ENCODE data around the gene SPPL2C. TPM values are rescaled to one million over a fixed set of nuclear protein-coding genes. Genes with fewer than 3 reads are reported as not detected.

The SPPL2C gene
- total RNA-seq, 1 experiment from 2014 or later, result not detected

DNA sequence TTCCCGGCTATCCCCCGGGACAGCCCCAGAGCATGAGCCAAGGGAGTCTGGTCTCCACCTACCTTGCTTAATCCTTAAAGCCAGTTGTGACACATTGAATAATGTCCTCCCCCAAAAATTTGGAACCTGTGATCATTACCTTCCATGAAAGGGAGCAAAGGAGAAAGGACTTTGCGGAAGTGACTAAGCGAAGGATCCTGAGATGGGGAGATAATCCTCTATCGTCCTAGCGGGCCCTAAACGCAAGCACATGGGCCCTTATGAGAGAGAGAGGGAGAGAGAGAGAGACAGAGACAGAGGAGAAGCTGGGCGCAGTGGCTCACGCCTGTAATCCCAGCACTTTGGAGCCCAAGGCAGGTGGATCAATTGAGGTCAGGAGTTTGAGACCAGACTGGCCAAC is 9.5 kb downstream of the SPPL2C start:
- H3K27me3 ChIP-seq (ENCODE audit: insufficient read depth, low read length), result peaks cover 3% of the 10 kb centered on the region
- no peak overlapping the region for H4K5ac ChIP-seq (ENCODE audit: insufficient read length, low read depth, low read length)
- no peak overlapping the region for H4K91ac ChIP-seq (ENCODE audit: insufficient read length, low read depth, low read length)
- H3T11ph ChIP-seq (ENCODE audit: low read length), result no peak overlapping the region
- H3K4me1 ChIP-seq (ENCODE audit: insufficient read depth, low read length), result no peaks in the 10 kb centered on the region
- H4K8ac ChIP-seq (replicated peaks; ENCODE audit: insufficient read length, low read depth, low read length), result no peak overlapping the region
- no peak overlapping the region for H2AK5ac ChIP-seq (ENCODE audit: insufficient read length, low read length)
- H3K79me2 ChIP-seq (ENCODE audit: insufficient read depth, low read length), result no peaks in the 10 kb centered on the region
- H3K23ac ChIP-seq (ENCODE audit: insufficient read length, low read depth, low read length), result no peak overlapping the region
- no peak overlapping the region for H3K4ac ChIP-seq (ENCODE audit: low read depth, low read length)
- H3K9me3 ChIP-seq (ENCODE audit: control insufficient read depth, low read depth, low read length), result no peaks in the 10 kb centered on the region
- H2BK12ac ChIP-seq (ENCODE audit: insufficient read length, low read depth, low read length), result no peak overlapping the region
- H3K14ac ChIP-seq (ENCODE audit: insufficient read depth, low read length), result no peak overlapping the region; the same call in 1 of the 2 replicates
- no peak overlapping the region for H2BK5ac ChIP-seq (ENCODE audit: insufficient read length, low read length)
- H3K79me1 ChIP-seq (ENCODE audit: insufficient read depth, low read depth, low read length, poor library complexity, severe bottlenecking), result no peaks in the 10 kb centered on the region
- Mint-ChIP-seq H3K36me3 (ENCODE audit: insufficient read depth in 1 of 3, low read depth in 3 of 3) (no peaks in the 10 kb centered on the region), H3K27ac (no peak overlapping the region), H3K27me3 (ENCODE audit: low read depth) (peaks cover 28% of the 10 kb centered on the region), H3K9me3 (0 out of 5 replicates have a peak, but pooled peaks cover 0 to 3% of the 10 kb centered on the region in 2 experiments), H3K4me3 (no peak overlapping the region; a peak in 1 of 5 replicates), H3K4me1 (peaks cover 0 to 10% of the 10 kb centered on the region in 2 experiments; a peak in 3 of 4 replicates)
- no peak overlapping the region for H2AFZ ChIP-seq (ENCODE audit: low read length)
- no peak overlapping the region for H2BK20ac ChIP-seq (ENCODE audit: low read depth, low read length, poor library complexity, severe bottlenecking)
- H2BK120ac ChIP-seq (ENCODE audit: low read depth, low read length, poor library complexity, severe bottlenecking), result no peak overlapping the region
- no peak overlapping the region for H3K9ac ChIP-seq (ENCODE audit: extremely low read depth, insufficient read length, low read length)
- no CpG with 5 or more reads among the region's 9 CpGs for WGBS (ENCODE audit: extremely low coverage, insufficient read length, low lambda C conversion rate)
- DNase-seq, result no peak
- TF ChIP-seq, protein P1, sequence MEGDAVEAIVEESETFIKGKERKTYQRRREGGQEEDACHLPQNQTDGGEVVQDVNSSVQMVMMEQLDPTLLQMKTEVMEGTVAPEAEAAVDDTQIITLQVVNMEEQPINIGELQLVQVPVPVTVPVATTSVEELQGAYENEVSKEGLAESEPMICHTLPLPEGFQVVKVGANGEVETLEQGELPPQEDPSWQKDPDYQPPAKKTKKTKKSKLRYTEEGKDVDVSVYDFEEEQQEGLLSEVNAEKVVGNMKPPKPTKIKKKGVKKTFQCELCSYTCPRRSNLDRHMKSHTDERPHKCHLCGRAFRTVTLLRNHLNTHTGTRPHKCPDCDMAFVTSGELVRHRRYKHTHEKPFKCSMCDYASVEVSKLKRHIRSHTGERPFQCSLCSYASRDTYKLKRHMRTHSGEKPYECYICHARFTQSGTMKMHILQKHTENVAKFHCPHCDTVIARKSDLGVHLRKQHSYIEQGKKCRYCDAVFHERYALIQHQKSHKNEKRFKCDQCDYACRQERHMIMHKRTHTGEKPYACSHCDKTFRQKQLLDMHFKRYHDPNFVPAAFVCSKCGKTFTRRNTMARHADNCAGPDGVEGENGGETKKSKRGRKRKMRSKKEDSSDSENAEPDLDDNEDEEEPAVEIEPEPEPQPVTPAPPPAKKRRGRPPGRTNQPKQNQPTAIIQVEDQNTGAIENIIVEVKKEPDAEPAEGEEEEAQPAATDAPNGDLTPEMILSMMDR (conservative IDR thresholded peaks at IDR 0.05), result no peak
- no peak overlapping the region for H3K4me2 ChIP-seq (ENCODE audit: insufficient read depth, insufficient read length, low read length)
- H3K23me2 ChIP-seq (ENCODE audit: insufficient read length, low read depth, low read length, poor library complexity, severe bottlenecking), result no peaks in the 10 kb centered on the region
- no peak overlapping the region for H3K18ac ChIP-seq (ENCODE audit: insufficient read length, low read depth, low read length)
- H3K27ac ChIP-seq (ENCODE audit: insufficient read length, low read depth, low read length), result no peak overlapping the region
- H3K56ac ChIP-seq (ENCODE audit: insufficient read length, low read depth, low read length), result no peak overlapping the region
- H4K20me1 ChIP-seq (ENCODE audit: control insufficient read depth, insufficient read depth, insufficient read length), result no peaks in the 10 kb centered on the region
- no peak overlapping the region for H2BK15ac ChIP-seq (ENCODE audit: low read depth, low read length)
